NK-92 treated with Interleukin-12 subunit alpha and Interleukin-12 subunit beta, amount 100 ng/mL, for 24 hours (cell line): ENCODE measurements around the gene CASP6.
"Not testable (repeated sequence)": the region's sequence is repeated elsewhere in the genome, so short reads cannot be mapped to it uniquely, and the experiment has no call there.

Experiments
- DNase-seq: peaks from one replicate; lab custom pipeline; 2025; lab: John Stamatoyannopoulos, UW

CASP6 gene

GRCh38 chr4:109719604-109720003 lies 16.4 kb upstream of the CASP6 start:
- no peak for DNase-seq

GRCh38 chr4:109718759-109719158 lies 15.5 kb upstream of the CASP6 start:
- DNase-seq = no peak

GRCh38 chr4:109713500-109713899 lies 10.3 kb upstream of the CASP6 start:
- DNase-seq = no peak

- no peak for DNase-seq
These were observed 5.7 kb upstream of the CASP6 start for GRCh38 chr4:109708990-109709389.

- DNase-seq = no peak
These were observed 5.2 kb upstream of the CASP6 start for GRCh38 chr4:109708435-109708834.

- no peak for DNase-seq
These were observed 568 bp upstream of the CASP6 start for GRCh38 chr4:109703664-109704361.

- DNase-seq = no peak
These were observed 1.5 kb downstream of the CASP6 start for GRCh38 chr4:109701566-109702410.

- DNase-seq = no peak
These were observed 3.6 kb downstream of the CASP6 start for GRCh38 chr4:109699553-109700225.

GRCh38 chr4:109698656-109699055 lies 4.6 kb downstream of the CASP6 start:
- no peak for DNase-seq

GRCh38 chr4:109691411-109691920 lies 11.8 kb downstream of the CASP6 start:
- DNase-seq = no peak

GRCh38 chr4:109690690-109691410 lies 12.4 kb downstream of the CASP6 start:
- no peak for DNase-seq

GRCh38 chr4:109684727-109685126 lies 18.5 kb downstream of the CASP6 start:
- no peak for DNase-seq

- no peak for DNase-seq
These were observed 19.5 kb downstream of the CASP6 start for GRCh38 chr4:109683621-109684253.

GRCh38 chr4:109682875-109683274 lies 20.4 kb downstream of the CASP6 start:
- DNase-seq = no peak

- DNase-seq = not testable (repeated sequence)
These were observed 24.3 kb downstream of the CASP6 start for GRCh38 chr4:109678925-109679324.

- not testable (repeated sequence) for DNase-seq
These were observed 24.8 kb downstream of the CASP6 start for GRCh38 chr4:109678472-109678871.

- no peak for DNase-seq
These were observed 26.4 kb downstream of the CASP6 start for GRCh38 chr4:109676886-109677285.

GRCh38 chr4:109675843-109676242 lies 27.4 kb downstream of the CASP6 start:
- DNase-seq = no peak

GRCh38 chr4:109675181-109675580 lies 28.1 kb downstream of the CASP6 start:
- no peak for DNase-seq

GRCh38 chr4:109673303-109673702 lies 29.9 kb downstream of the CASP6 start:
- DNase-seq = no peak

GRCh38 chr4:109672169-109672930 lies 30.9 kb downstream of the CASP6 start:
- DNase-seq = no peak
